Right ventricle myocardium inferior (tissue), 1 donor: ENCODE data around the gene NGEF. TPM values are rescaled to one million over a fixed set of nuclear protein-coding genes. Genes with fewer than 3 reads are reported as not detected.

Experiments used
- ATAC-seq: fragments of 200-7000 bp; cut with Tn5 transposase; one replicate; pipeline ENCODE4 v1.9.1; 2020; ENCODE audit warnings: mild to moderate bottlenecking, moderate library complexity
- DNase-seq: peaks from one replicate; pipeline ENCODE4 v3.0.0; 2021; ENCODE audit errors: missing footprints
- intact Hi-C: fragments of 100-400 bp; cut with DNase I; formaldehyde crosslinking; loops from one replicate; pipeline ENCODE4 v1.11.0; 2022
- total RNA-seq: library from RNA; stranded (reverse); fragmentation: NEBNext Ultra II Directional; extraction: Animal tissue kit (Norgen Biotek cat#: 25700); gene quantifications from one replicate; pipeline ENCODE4 v1.2.1, GENCODE V29; 2021
- donor health status: DM: no; HTN: yes; CAD: no; lungs with severe emphysema.

Gene NGEF
- total RNA-seq, 1 donor from 2014 or later = 0.51 TPM

- intact Hi-C loops = no loop called here
- ATAC-seq = no peak
- no peak for DNase-seq
Observed at GRCh38 chr2:232954691-232955090, 58.4 kb downstream of the NGEF start.

GRCh38 chr2:232951891-232952290 lies 61.2 kb downstream of the NGEF start:
- intact Hi-C loops = no loop called here
- ATAC-seq = no peak

GRCh38 chr2:232951181-232951580 lies 61.9 kb downstream of the NGEF start:
- no peak for ATAC-seq
- intact Hi-C loops = no loop called here
- DNase-seq = no peak

More at GRCh38 chr2:232951891-232952290, 61.2 kb downstream of the NGEF start:
- no peak for DNase-seq

- intact Hi-C loops = no loop called here
- DNase-seq (no peak), ATAC-seq (no peak)
Observed at GRCh38 chr2:232950751-232951150, 62.3 kb downstream of the NGEF start.

- intact Hi-C loops = no loop called here
- no peak for ATAC-seq
- no peak for DNase-seq
Observed at GRCh38 chr2:232949016-232949415, 64.0 kb downstream of the NGEF start.

GRCh38 chr2:232942831-232943230 lies 70.2 kb downstream of the NGEF start:
- ATAC-seq (no peak), DNase-seq (no peak)
- intact Hi-C loops = no loop called here

GRCh38 chr2:232941912-232942594 lies 71.0 kb downstream of the NGEF start:
- DNase-seq = no peak
- intact Hi-C loops = no loop called here
- no peak for ATAC-seq

- no peak for DNase-seq
- intact Hi-C loops = no loop called here
- ATAC-seq = no peak
Observed at GRCh38 chr2:232941400-232941799, 71.7 kb downstream of the NGEF start.

GRCh38 chr2:232940724-232941123 lies 72.3 kb downstream of the NGEF start:
- no peak for DNase-seq
- intact Hi-C loops = no loop called here
- ATAC-seq = no peak

- no peak for ATAC-seq
- intact Hi-C loops = no loop called here
- DNase-seq = no peak
Observed at GRCh38 chr2:232937278-232937906, 75.7 kb downstream of the NGEF start.

- ATAC-seq (no peak), DNase-seq (no peak)
- intact Hi-C loops = no loop called here
Observed at GRCh38 chr2:232931636-232932035, 81.4 kb downstream of the NGEF start.

- intact Hi-C loops = no loop called here
- DNase-seq (no peak), ATAC-seq (no peak)
Observed at GRCh38 chr2:232930059-232930400, 83.0 kb downstream of the NGEF start.

GRCh38 chr2:232929303-232930058 lies 83.6 kb downstream of the NGEF start:
- intact Hi-C loops = no loop called here
- ATAC-seq (no peak), DNase-seq (no peak)

- intact Hi-C loops = no loop called here
- no peak for ATAC-seq
- no peak for DNase-seq
Observed at GRCh38 chr2:232928551-232929302, 84.3 kb downstream of the NGEF start.

- no peak for DNase-seq
- intact Hi-C loops = no loop called here
- ATAC-seq = no peak
Observed at GRCh38 chr2:232927793-232928550, 85.1 kb downstream of the NGEF start.

GRCh38 chr2:232927032-232927792 lies 85.8 kb downstream of the NGEF start:
- intact Hi-C loops = no loop called here
- ATAC-seq (no peak), DNase-seq (no peak)

- ATAC-seq (no peak), DNase-seq (no peak)
- intact Hi-C loops = no loop called here
Observed at GRCh38 chr2:232926431-232926939, 86.6 kb downstream of the NGEF start.

- intact Hi-C loops = no loop called here
Observed at GRCh38 chr2:232925821-232926156, 87.3 kb downstream of the NGEF start.

More at GRCh38 chr2:232925821-232926156, 87.3 kb downstream of the NGEF start:
- ATAC-seq (no peak), DNase-seq (no peak)
